Measurements from ENCODE around the gene PCDHA12. TPM values are rescaled to one million over a fixed set of nuclear protein-coding genes. Genes with fewer than 3 reads are reported as not detected.

Gene PCDHA12
- total RNA-seq, 1 donor from 2014 or later = 0.07 TPM

Other genes starting within 250 kb of the PCDHA12 start
- 0.26 and 0.49 TPM in 2 replicates for gene CD14, start 242.1 kb upstream of the PCDHA12 start, total RNA-seq
- gene TMCO6, start 235.9 kb upstream of the PCDHA12 start, total RNA-seq = 13.5 and 13.9 TPM in 2 replicates
- gene NDUFA2, start 227.7 kb upstream of the PCDHA12 start, total RNA-seq = 40.1 and 48.5 TPM in 2 replicates
- 77.4 and 95.0 TPM in 2 replicates for gene IK, start 227.5 kb upstream of the PCDHA12 start, total RNA-seq
- 29.9 and 39.3 TPM in 2 replicates for gene WDR55, start 210.4 kb upstream of the PCDHA12 start, total RNA-seq
- 0.13 and 0.28 TPM in 2 replicates for gene DND1, start 201.7 kb upstream of the PCDHA12 start, total RNA-seq
- gene HARS1, start 183.9 kb upstream of the PCDHA12 start, total RNA-seq = 92.7 and 110 TPM in 2 replicates
- 26.9 and 39.8 TPM in 2 replicates for gene HARS2, start 183.9 kb upstream of the PCDHA12 start, total RNA-seq
- gene ZMAT2, start 174.9 kb upstream of the PCDHA12 start, total RNA-seq = 53.5 and 75.7 TPM in 2 replicates
- 0.04 TPM in 1 of 2 replicates, not detected in the other for gene PCDHA1, start 89.2 kb upstream of the PCDHA12 start, total RNA-seq
- 0.07 and 0.21 TPM in 2 replicates for gene PCDHA2, start 80.5 kb upstream of the PCDHA12 start, total RNA-seq
- gene PCDHA3, start 74.3 kb upstream of the PCDHA12 start, total RNA-seq = 0.18 and 0.26 TPM in 2 replicates
- 0.26 and 0.42 TPM in 2 replicates for gene PCDHA4, start 68.2 kb upstream of the PCDHA12 start, total RNA-seq
- gene PCDHA5, start 53.7 kb upstream of the PCDHA12 start, total RNA-seq = 0.04 and 0.07 TPM in 2 replicates
- 0.40 and 0.88 TPM in 2 replicates for gene PCDHA6, start 47.3 kb upstream of the PCDHA12 start, total RNA-seq
- 0.25 and 0.33 TPM in 2 replicates for gene PCDHA7, start 41.0 kb upstream of the PCDHA12 start, total RNA-seq
- gene PCDHA8, start 34.1 kb upstream of the PCDHA12 start, total RNA-seq = under 0.01 and 0.04 TPM in 2 replicates
- gene PCDHA9, start 26.9 kb upstream of the PCDHA12 start, total RNA-seq = 0.04 TPM in 1 of 2 replicates, not detected in the other
- gene PCDHA10, start 19.4 kb upstream of the PCDHA12 start, total RNA-seq = 0.07 and 0.35 TPM in 2 replicates
- 0.04 and 0.07 TPM in 2 replicates for gene PCDHA11, start 6.4 kb upstream of the PCDHA12 start, total RNA-seq
- gene PCDHA13, start 6.8 kb downstream of the PCDHA12 start, total RNA-seq = under 0.01 and 0.04 TPM in 2 replicates
- 0.07 TPM in 2 replicates for gene PCDHAC1, start 51.0 kb downstream of the PCDHA12 start, total RNA-seq
- 2.0 and 2.5 TPM in 2 replicates for gene PCDHAC2, start 91.2 kb downstream of the PCDHA12 start, total RNA-seq
- not detected in 2 replicates for gene PCDHB1, start 176.1 kb downstream of the PCDHA12 start, total RNA-seq
- gene PCDHB2, start 219.3 kb downstream of the PCDHA12 start, total RNA-seq = 1.4 and 2.9 TPM in 2 replicates
- 0.20 and 0.35 TPM in 2 replicates for gene PCDHB3, start 225.2 kb downstream of the PCDHA12 start, total RNA-seq
- gene PCDHB4, start 246.5 kb downstream of the PCDHA12 start, total RNA-seq = 0.04 and 0.07 TPM in 2 replicates

Data from pulmonary artery endothelial cell (primary cell).